Astrocyte (in vitro differentiated cells and primary cell): ENCODE measurements around the gene GMDS. TPM values are rescaled to one million over a fixed set of nuclear protein-coding genes. Genes with fewer than 3 reads are reported as not detected.

Source experiments
- DNase-seq: peaks from one replicate; pipeline ENCODE4 v3.0.0-alpha.2; 2010; ENCODE audit warnings: low read depth
- FAIRE-seq: peaks from 2 replicates; lab custom pipeline; 2011; peaks lifted over from hg19 to GRCh38; lab: Jason Lieb, UNC
- H2AFZ ChIP-seq: 2 replicates; pipeline ENCODE4 v1.6.0; 2012; ENCODE audit warnings: low read depth, low read length, inconsistent platforms
- H3K27ac ChIP-seq: 2 replicates; pipeline ENCODE4 v1.5.1; 2011; ENCODE audit warnings: low read depth, low read length, inconsistent platforms
- H3K27me3 ChIP-seq: 2 replicates; pipeline ENCODE4 v1.6.0; 2011; ENCODE audit warnings: low read length, inconsistent platforms; ENCODE audit not compliant: insufficient read depth
- H3K36me3 ChIP-seq: 2 replicates; pipeline ENCODE4 v1.5.1; 2011; ENCODE audit warnings: low read length, inconsistent platforms; ENCODE audit not compliant: insufficient read depth
- H3K4me1 ChIP-seq: 2 replicates; pipeline ENCODE4 v1.5.1; 2011; ENCODE audit warnings: low read length, inconsistent platforms; ENCODE audit not compliant: insufficient read depth
- H3K4me2 ChIP-seq: 2 replicates; pipeline ENCODE4 v1.6.0; 2012; ENCODE audit warnings: low read length, inconsistent platforms
- H3K4me3 ChIP-seq: 2 replicates; pipeline ENCODE4 v1.5.1; 2011; ENCODE audit warnings: low read depth, mild to moderate bottlenecking, low read length, inconsistent platforms; ENCODE audit not compliant: insufficient read depth
- H3K79me2 ChIP-seq: 2 replicates; pipeline ENCODE4 v1.6.0; 2012; ENCODE audit warnings: mild to moderate bottlenecking, low read length, inconsistent platforms; ENCODE audit not compliant: insufficient read depth
- H3K9ac ChIP-seq: 2 replicates; pipeline ENCODE4 v1.6.0; 2012; ENCODE audit warnings: mild to moderate bottlenecking, low read length, inconsistent platforms
- H3K9me3 ChIP-seq: 2 replicates; pipeline ENCODE4 v1.5.1; 2012; ENCODE audit warnings: low read depth, mild to moderate bottlenecking, low read length, inconsistent platforms; ENCODE audit not compliant: insufficient read depth
- H4K20me1 ChIP-seq: 2 replicates; pipeline ENCODE4 v1.6.0; 2012; ENCODE audit warnings: low read length, inconsistent platforms; ENCODE audit not compliant: insufficient read depth
- H3K27ac Mint-ChIP-seq: one replicate; pipeline ENCODE4 v1.8.0; 2021; ENCODE audit warnings: mild to moderate bottlenecking, mixed read lengths; ENCODE audit not compliant: unreplicated experiment
- H3K27me3 Mint-ChIP-seq: one replicate; pipeline ENCODE4 v1.8.0; 2021; ENCODE audit warnings: low read depth, mixed read lengths; ENCODE audit not compliant: unreplicated experiment
- H3K36me3 Mint-ChIP-seq: one replicate; pipeline ENCODE4 v1.8.0; 2021; ENCODE audit warnings: low read depth, mixed read lengths; ENCODE audit not compliant: unreplicated experiment
- H3K4me1 Mint-ChIP-seq: one replicate; pipeline ENCODE4 v1.8.0; 2021; ENCODE audit warnings: low read depth, mixed read lengths; ENCODE audit not compliant: unreplicated experiment
- H3K4me3 Mint-ChIP-seq: one replicate; pipeline ENCODE4 v1.8.0; 2021; ENCODE audit warnings: mild to moderate bottlenecking, moderate library complexity, mixed read lengths; ENCODE audit not compliant: unreplicated experiment
- H3K9me3 Mint-ChIP-seq: one replicate; pipeline ENCODE4 v1.8.0; 2021; ENCODE audit warnings: mild to moderate bottlenecking, mixed read lengths; ENCODE audit not compliant: unreplicated experiment
- EZH2 ChIP-seq: IDR thresholded peaks from 2 replicates; pipeline ENCODE4 v1.6.1; 2012; ENCODE audit warnings: mild to moderate bottlenecking, low read length, inconsistent platforms; ENCODE audit not compliant: insufficient read depth
- total RNA-seq: library from RNA; stranded (reverse); gene quantifications from 2 replicates; pipeline ENCODE4 v1.2.1, GENCODE V29; 2021
- TF ChIP-seq, protein P1 (sequence below): IDR thresholded peaks from 2 replicates; pipeline ENCODE4 v1.5.1; 2011; ENCODE audit warnings: low read depth, mild to moderate bottlenecking, inconsistent platforms, low read length, moderate library complexity; ENCODE audit not compliant: insufficient read depth

The GMDS gene
- total RNA-seq, 1 donor from 2014 or later = 9.4 TPM

DNA sequence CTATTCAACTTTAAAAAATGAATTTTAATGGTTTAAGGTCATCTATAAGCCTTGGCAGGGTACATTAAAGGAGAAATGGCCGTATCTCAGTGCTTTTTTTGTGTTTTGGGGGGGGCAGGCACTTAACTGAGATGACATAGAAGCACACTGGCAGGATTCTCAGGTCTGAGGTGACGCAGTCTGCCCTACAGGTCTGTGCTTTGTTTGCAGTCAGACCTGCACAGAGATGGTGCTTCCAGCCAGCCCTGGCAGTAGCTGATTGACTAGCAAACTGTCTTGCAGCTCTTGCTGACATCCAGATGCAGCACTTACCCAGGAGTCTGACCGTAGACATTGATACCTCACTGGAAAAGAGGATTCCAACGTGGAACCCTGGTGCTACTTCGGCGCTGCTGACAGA, 386.5 kb downstream of the GMDS start:
- H3K27ac Mint-ChIP-seq = no peak overlapping the region
- no peaks in the 10 kb centered on the region for H3K4me1 ChIP-seq
- no peaks in the 10 kb centered on the region for H3K27me3 ChIP-seq
- H3K4me1 Mint-ChIP-seq = no peaks in the 10 kb centered on the region
- no peak for FAIRE-seq
- H3K27ac ChIP-seq = no peak overlapping the region
- no peaks in the 10 kb centered on the region for H4K20me1 ChIP-seq
- H3K9me3 Mint-ChIP-seq = no peaks in the 10 kb centered on the region
- H3K36me3 ChIP-seq = no peaks in the 10 kb centered on the region
- no peak overlapping the region for H3K4me2 ChIP-seq
- no peak overlapping the region for H3K4me3 Mint-ChIP-seq
- no peak overlapping the region for H3K9ac ChIP-seq
- H3K79me2 ChIP-seq = no peaks in the 10 kb centered on the region
- no peak overlapping the region for H3K4me3 ChIP-seq
- DNase-seq = no peak
- no peak overlapping the region for H2AFZ ChIP-seq
- TF ChIP-seq EZH2 = no peak
- TF ChIP-seq, protein P1, sequence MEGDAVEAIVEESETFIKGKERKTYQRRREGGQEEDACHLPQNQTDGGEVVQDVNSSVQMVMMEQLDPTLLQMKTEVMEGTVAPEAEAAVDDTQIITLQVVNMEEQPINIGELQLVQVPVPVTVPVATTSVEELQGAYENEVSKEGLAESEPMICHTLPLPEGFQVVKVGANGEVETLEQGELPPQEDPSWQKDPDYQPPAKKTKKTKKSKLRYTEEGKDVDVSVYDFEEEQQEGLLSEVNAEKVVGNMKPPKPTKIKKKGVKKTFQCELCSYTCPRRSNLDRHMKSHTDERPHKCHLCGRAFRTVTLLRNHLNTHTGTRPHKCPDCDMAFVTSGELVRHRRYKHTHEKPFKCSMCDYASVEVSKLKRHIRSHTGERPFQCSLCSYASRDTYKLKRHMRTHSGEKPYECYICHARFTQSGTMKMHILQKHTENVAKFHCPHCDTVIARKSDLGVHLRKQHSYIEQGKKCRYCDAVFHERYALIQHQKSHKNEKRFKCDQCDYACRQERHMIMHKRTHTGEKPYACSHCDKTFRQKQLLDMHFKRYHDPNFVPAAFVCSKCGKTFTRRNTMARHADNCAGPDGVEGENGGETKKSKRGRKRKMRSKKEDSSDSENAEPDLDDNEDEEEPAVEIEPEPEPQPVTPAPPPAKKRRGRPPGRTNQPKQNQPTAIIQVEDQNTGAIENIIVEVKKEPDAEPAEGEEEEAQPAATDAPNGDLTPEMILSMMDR = no peak
- no peaks in the 10 kb centered on the region for H3K9me3 ChIP-seq
- H3K36me3 Mint-ChIP-seq = no peaks in the 10 kb centered on the region
- H3K27me3 Mint-ChIP-seq = no peaks in the 10 kb centered on the region

GRCh38 chr6:1858196-1858595, 387.2 kb downstream of the GMDS start:
- no peaks in the 10 kb centered on the region for H4K20me1 ChIP-seq
- H3K4me3 Mint-ChIP-seq = no peak overlapping the region
- no peak overlapping the region for H3K27ac Mint-ChIP-seq
- H3K36me3 Mint-ChIP-seq = no peaks in the 10 kb centered on the region
- no peak overlapping the region for H3K9ac ChIP-seq
- no peak overlapping the region for H3K4me2 ChIP-seq
- H3K36me3 ChIP-seq = no peaks in the 10 kb centered on the region
- H3K9me3 Mint-ChIP-seq = no peaks in the 10 kb centered on the region
- no peak overlapping the region for H3K27ac ChIP-seq
- TF ChIP-seq, protein P1 = no peak
- TF ChIP-seq EZH2 = no peak
- FAIRE-seq (no peak), DNase-seq (no peak)
- H3K9me3 ChIP-seq = no peaks in the 10 kb centered on the region
- H3K4me1 ChIP-seq = no peaks in the 10 kb centered on the region
- no peak overlapping the region for H2AFZ ChIP-seq
- no peak overlapping the region for H3K4me3 ChIP-seq
- no peaks in the 10 kb centered on the region for H3K79me2 ChIP-seq
- no peaks in the 10 kb centered on the region for H3K27me3 Mint-ChIP-seq
- H3K4me1 Mint-ChIP-seq = no peaks in the 10 kb centered on the region
- no peaks in the 10 kb centered on the region for H3K27me3 ChIP-seq

DNA sequence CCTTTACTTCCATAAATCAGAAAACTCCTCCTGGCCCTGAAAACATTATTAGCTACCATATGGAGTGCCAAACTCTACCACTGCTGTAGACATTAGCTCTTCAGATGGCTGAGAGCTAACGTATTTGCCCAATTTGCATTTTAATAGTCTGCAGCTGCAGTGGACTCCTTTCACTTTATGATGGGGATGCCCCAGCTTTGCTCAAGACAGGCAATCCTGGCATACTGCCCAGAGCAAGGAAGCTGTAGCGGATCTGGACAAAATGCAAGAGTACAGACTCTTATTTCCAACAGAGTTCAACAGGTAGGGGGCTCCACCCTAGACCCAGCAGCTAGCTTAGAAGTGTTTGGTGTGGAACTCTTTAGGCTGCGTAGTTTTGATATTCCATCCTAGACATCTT, 389.0 kb downstream of the GMDS start:
- Histone ChIP-seq H3K27ac (no peak overlapping the region), H3K4me3 (no peak overlapping the region), H4K20me1 (no peaks in the 10 kb centered on the region), H3K79me2 (no peaks in the 10 kb centered on the region), H2AFZ (no peak overlapping the region), H3K4me1 (no peaks in the 10 kb centered on the region), H3K9me3 (no peaks in the 10 kb centered on the region), H3K4me2 (no peak overlapping the region), H3K27me3 (no peaks in the 10 kb centered on the region), H3K36me3 (no peaks in the 10 kb centered on the region), H3K9ac (no peak overlapping the region)
- TF ChIP-seq EZH2 = no peak
- TF ChIP-seq, protein P1 = no peak
- no peaks in the 10 kb centered on the region for H3K27me3 Mint-ChIP-seq
- H3K36me3 Mint-ChIP-seq = no peaks in the 10 kb centered on the region
- FAIRE-seq (no peak), DNase-seq (peak; percentile 17)
- H3K27ac Mint-ChIP-seq = no peak overlapping the region
- H3K4me1 Mint-ChIP-seq = no peaks in the 10 kb centered on the region
- no peak overlapping the region for H3K4me3 Mint-ChIP-seq
- H3K9me3 Mint-ChIP-seq = no peaks in the 10 kb centered on the region
